ENCODE data around the gene G2E3.

GRCh38 chr14:30610787-30611343, 51.9 kb downstream of the G2E3 start:
- peak in 9 of 12 donors; percentile 11 to 47 (median 22) for TF ChIP-seq CTCF (IDR thresholded peaks at IDR 0.05)
- TF ChIP-seq POLR2A (IDR thresholded peaks at IDR 0.05): no peak
